A549 (cell line): ENCODE results near the gene NDRG2. TPM values are rescaled to one million over a fixed set of nuclear protein-coding genes. Genes with fewer than 3 reads are reported as not detected.

Experiments used
- ATAC-seq, 2 experiments: fragments of 200-7000 bp in 1 of 2; fragments of >200 bp in 1 of 2; cut with Nextera tagmentation in 1 of 2; cut with Tn5 transposase in 1 of 2; 3 replicates each; pipeline versions ENCODE4 v1.8.0 to v1.9.1; 2018 to 2020; ENCODE audit warnings: mild to moderate bottlenecking in 1 of 2, moderate library complexity in 1 of 2
- CTCF ChIA-PET: fragments of 300-600 bp; sonication (Branson Sonifier 250); formaldehyde crosslinking; extraction: SDS; loops from one replicate; lab custom pipeline; 2021; ENCODE audit warnings: antibody characterized with exemption, inconsistent platforms; lab: Yijun Ruan, JAX
- POLR2A ChIA-PET: fragments of 350-600 bp; formaldehyde crosslinking; extraction: SDS; loops from one replicate; lab custom pipeline; 2021; ENCODE audit warnings: antibody characterized with exemption, inconsistent platforms; lab: Yijun Ruan, JAX
- DNase-seq, 2 experiments: peaks; one replicate each; pipeline versions ENCODE4 v3.0.0 to v3.0.0-alpha.2; 2011 to 2016; ENCODE audit warnings: low read depth in 1 of 2, low spot score in 1 of 2
- FAIRE-seq: peaks from 2 replicates; lab custom pipeline; 2011; peaks lifted over from hg19 to GRCh38; lab: Jason Lieb, UNC
- H3K27ac ChIP-seq, 2 experiments: fragments of >200 bp; sonication (Bioruptor Twin); formaldehyde crosslinking; 3 replicates each; pipeline ENCODE4 v1.5.1; 2016 to 2017
- H3K4me1 ChIP-seq: fragments of >200 bp; sonication (Bioruptor Twin); formaldehyde crosslinking; 3 replicates; pipeline ENCODE4 v1.6.1; 2016
- H3K4me2 ChIP-seq: fragments of >200 bp; sonication (Bioruptor Twin); formaldehyde crosslinking; 3 replicates; pipeline ENCODE4 v1.6.1; 2016
- H3K4me3 ChIP-seq: fragments of >200 bp; sonication (Bioruptor Twin); formaldehyde crosslinking; 3 replicates; pipeline ENCODE4 v1.5.1; 2016
- H3K9me3 ChIP-seq: fragments of >200 bp; sonication (Bioruptor Twin); formaldehyde crosslinking; 3 replicates; pipeline ENCODE4 v1.6.1; 2016
- ATOH8 ChIP-seq: fragments of 250-450 bp; sonication (Bioruptor Pico); IDR thresholded peaks from 2 replicates; pipeline ENCODE4 v1.5.0; 2020; ENCODE audit warnings: low read depth, mild to moderate bottlenecking, moderate library complexity
- CEBPB ChIP-seq, 2 experiments: fragments of >200 bp in 1 of 2; sonication (Bioruptor Twin) in 1 of 2; formaldehyde crosslinking in 1 of 2; IDR thresholded peaks; 2 replicates each; pipeline ENCODE4 v1.6.1; 2012 to 2016
- CHD4 ChIP-seq: fragments of 200-600 bp; sonication (generic); IDR thresholded peaks from 2 replicates; pipeline ENCODE4 v1.6.1; 2016; ENCODE audit warnings: antibody characterized with exemption, mild to moderate bottlenecking, borderline replicate concordance
- CTCF ChIP-seq: fragments of >200 bp; sonication (Bioruptor Twin); formaldehyde crosslinking; IDR thresholded peaks from 3 replicates; pipeline ENCODE4 v1.5.1; 2016
- EP300 ChIP-seq, 2 experiments: fragments of >200 bp; sonication (Bioruptor Twin); formaldehyde crosslinking; IDR thresholded peaks; 2 replicates in 1 of 2; 3 replicates in 1 of 2; pipeline ENCODE4 v1.6.1; 2016 to 2017
- GATA3 ChIP-seq: IDR thresholded peaks from 2 replicates; pipeline ENCODE4 v1.6.1; 2012; ENCODE audit warnings: borderline replicate concordance
- HDAC2 ChIP-seq: fragments of 200-600 bp; sonication (generic); IDR thresholded peaks from 2 replicates; pipeline ENCODE4 v1.6.1; 2016
- HES2 ChIP-seq: fragments of >200 bp; sonication (Bioruptor Twin); formaldehyde crosslinking; IDR thresholded peaks from 2 replicates; pipeline ENCODE4 v1.6.1; 2016
- HMGXB4 ChIP-seq: fragments of 250-450 bp; sonication (Bioruptor Pico); IDR thresholded peaks from 2 replicates; pipeline ENCODE4 v1.5.0; 2021; ENCODE audit warnings: mild to moderate bottlenecking, moderate library complexity, borderline replicate concordance
- HOXB5 ChIP-seq: fragments of 250-450 bp; sonication (Bioruptor Pico); IDR thresholded peaks from 2 replicates; pipeline ENCODE4 v1.5.0; 2020; ENCODE audit warnings: mild to moderate bottlenecking, moderate library complexity
- JUNB ChIP-seq: fragments of >200 bp; sonication (Bioruptor Twin); formaldehyde crosslinking; IDR thresholded peaks from 2 replicates; pipeline ENCODE4 v1.6.1; 2016
- MYC ChIP-seq: IDR thresholded peaks from 2 replicates; pipeline ENCODE4 v1.6.1; 2012; ENCODE audit warnings: mild to moderate bottlenecking, inconsistent platforms, low read length, improper control_type of control experiment, borderline replicate concordance
- NFE2L2 ChIP-seq: fragments of 150-350 bp; conservative IDR thresholded peaks from 2 replicates; pipeline ENCODE4 v1.6.1; 2014; ENCODE audit warnings: low read length
- PHF8 ChIP-seq: fragments of 200-600 bp; sonication (generic); IDR thresholded peaks from 2 replicates; pipeline ENCODE4 v1.6.1; 2016; ENCODE audit warnings: low read depth, mild to moderate bottlenecking, antibody characterized with exemption, moderate library complexity, borderline replicate concordance
- RCOR1 ChIP-seq: fragments of 150-350 bp; IDR thresholded peaks from 2 replicates; pipeline ENCODE4 v1.6.1; 2014; ENCODE audit warnings: antibody characterized with exemption, low read length, low read depth
- REST ChIP-seq: fragments of 200-600 bp; sonication (generic); IDR thresholded peaks from 2 replicates; pipeline ENCODE4 v1.6.1; 2016; ENCODE audit warnings: antibody characterized with exemption, mild to moderate bottlenecking, moderate library complexity
- SMC3 ChIP-seq: fragments of >200 bp; sonication (Bioruptor Twin); formaldehyde crosslinking; IDR thresholded peaks from 3 replicates; pipeline ENCODE4 v1.6.1; 2018; ENCODE audit warnings: inconsistent platforms
- SREBF2 ChIP-seq: fragments of 450-650 bp; IDR thresholded peaks from 2 replicates; pipeline ENCODE4 v1.6.1; 2014; ENCODE audit warnings: mild to moderate bottlenecking, moderate library complexity
- ZNF302 ChIP-seq: fragments of 250-450 bp; sonication (Bioruptor Pico); IDR thresholded peaks from 2 replicates; pipeline ENCODE4 v1.9.0; 2021; ENCODE audit warnings: inconsistent platforms, mild to moderate bottlenecking, moderate library complexity
- ZSCAN20 ChIP-seq: fragments of 250-450 bp; sonication (Bioruptor Pico); IDR thresholded peaks from 2 replicates; pipeline ENCODE4 v1.8.0; 2022; ENCODE audit warnings: mild to moderate bottlenecking, moderate library complexity
- WGBS: methylation state at CpG from one replicate; pipeline ENCODE4 v1.1.6; 2017; ENCODE audit errors: missing lambda C conversion rate; 5-methylcytosine and 5-hydroxymethylcytosine counted together
- polyA plus RNA-seq, 4 experiments: library from polyadenylated mRNA; depleted of rRNA in 3 of 4; stranded (reverse); fragments of >200 nt; fragmentation: RNase III in 1 of 4; extraction: RNeasy Plus Mini Kit Qiagen cat#74134 plus additional on column Dnase treatment in 1 of 4; gene quantifications; 2 replicates in 3 of 4; 3 replicates in 1 of 4; pipeline ENCODE4 v1.2.3, GENCODE V29; 2011 to 2017

Gene NDRG2
- polyA plus RNA-seq, 2 of the 4 experiments (the other 2 are of a cell fraction): 4.7 to 6.8 TPM

- WGBS: 21% methylated on average over 1 of the region's 1 CpG
- no peak overlapping the region for H3K4me2 ChIP-seq
- CTCF ChIA-PET: interaction anchor here (0.9 to 16.3 kb wide), 8 partner anchors 12 to 124 kb away, joined by 3 to 323 read pairs (median 198); partner anchors contain the start of genes RNASE13, RNASE7, SLC39A2 and TMEM253
- no peaks in the 10 kb centered on the region for H3K9me3 ChIP-seq
- no peak overlapping the region for H3K27ac ChIP-seq
- DNase-seq: no peak
- POLR2A ChIA-PET: no interaction called here
- no peak for FAIRE-seq
- no peaks in the 10 kb centered on the region for H3K4me1 ChIP-seq
- no peak overlapping the region for H3K4me3 ChIP-seq
- ATAC-seq: no peak
- TF ChIP-seq NFE2L2: no peak
- TF ChIP-seq REST: no peak
- TF ChIP-seq MYC: no peak
- TF ChIP-seq ZSCAN20 (CRISPR knock-in tag): no peak
- TF ChIP-seq ATOH8 (CRISPR knock-in tag): no peak
- no peak for TF ChIP-seq JUNB
- TF ChIP-seq HMGXB4: no peak
- no peak for TF ChIP-seq PHF8
- no peak for TF ChIP-seq GATA3
- TF ChIP-seq SREBF2: no peak
- TF ChIP-seq EP300 (IDR thresholded peaks at IDR 0.05): no peak
- TF ChIP-seq CEBPB (IDR thresholded peaks at IDR 0.05): no peak
- no peak for TF ChIP-seq HDAC2
- no peak for TF ChIP-seq HES2
- TF ChIP-seq ZNF302: no peak
- no peak for TF ChIP-seq SMC3
- no peak for TF ChIP-seq RCOR1
- TF ChIP-seq CTCF: no peak
- no peak for TF ChIP-seq CHD4
- TF ChIP-seq HOXB5 (CRISPR knock-in tag): no peak
These were observed 5.5 kb downstream of the NDRG2 start for GRCh38 chr14:21019366-21019765.
